Astrocyte (in vitro differentiated cells and primary cell): ENCODE data around the gene NTM.

ENCODE experiments used
- EZH2 ChIP-seq: IDR thresholded peaks from 2 replicates; pipeline ENCODE4 v1.6.1; 2012; ENCODE audit warnings: mild to moderate bottlenecking, low read length, inconsistent platforms; ENCODE audit not compliant: insufficient read depth
- TF ChIP-seq, protein P1 (sequence below): IDR thresholded peaks from 2 replicates; pipeline ENCODE4 v1.5.1; 2011; ENCODE audit warnings: low read depth, mild to moderate bottlenecking, inconsistent platforms, low read length, moderate library complexity; ENCODE audit not compliant: insufficient read depth

DNA sequence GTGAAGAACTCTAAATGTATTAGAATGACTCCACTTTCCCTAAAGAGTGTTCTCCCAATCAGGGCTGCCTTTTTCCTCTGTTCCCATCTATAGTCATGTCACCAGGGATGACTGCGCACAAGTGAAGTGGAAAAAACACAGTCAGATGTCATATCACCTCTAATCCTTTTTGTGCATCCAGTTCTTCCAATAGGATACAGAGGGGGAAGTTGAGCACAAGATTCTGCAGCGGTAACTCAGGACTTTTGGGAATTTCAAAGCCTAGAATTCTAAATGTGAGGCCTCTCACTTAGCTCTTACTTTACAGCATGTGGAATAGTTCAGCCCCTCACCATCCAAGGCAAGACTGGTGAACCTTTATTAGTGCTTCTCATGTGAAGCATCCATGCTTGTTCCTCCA, 602.6 kb downstream of the NTM start:
- TF ChIP-seq, protein P1, sequence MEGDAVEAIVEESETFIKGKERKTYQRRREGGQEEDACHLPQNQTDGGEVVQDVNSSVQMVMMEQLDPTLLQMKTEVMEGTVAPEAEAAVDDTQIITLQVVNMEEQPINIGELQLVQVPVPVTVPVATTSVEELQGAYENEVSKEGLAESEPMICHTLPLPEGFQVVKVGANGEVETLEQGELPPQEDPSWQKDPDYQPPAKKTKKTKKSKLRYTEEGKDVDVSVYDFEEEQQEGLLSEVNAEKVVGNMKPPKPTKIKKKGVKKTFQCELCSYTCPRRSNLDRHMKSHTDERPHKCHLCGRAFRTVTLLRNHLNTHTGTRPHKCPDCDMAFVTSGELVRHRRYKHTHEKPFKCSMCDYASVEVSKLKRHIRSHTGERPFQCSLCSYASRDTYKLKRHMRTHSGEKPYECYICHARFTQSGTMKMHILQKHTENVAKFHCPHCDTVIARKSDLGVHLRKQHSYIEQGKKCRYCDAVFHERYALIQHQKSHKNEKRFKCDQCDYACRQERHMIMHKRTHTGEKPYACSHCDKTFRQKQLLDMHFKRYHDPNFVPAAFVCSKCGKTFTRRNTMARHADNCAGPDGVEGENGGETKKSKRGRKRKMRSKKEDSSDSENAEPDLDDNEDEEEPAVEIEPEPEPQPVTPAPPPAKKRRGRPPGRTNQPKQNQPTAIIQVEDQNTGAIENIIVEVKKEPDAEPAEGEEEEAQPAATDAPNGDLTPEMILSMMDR, result no peak
- TF ChIP-seq EZH2, result no peak
